Sciatic nerve (tissue), 2 donors: ENCODE data around the gene DBN1. TPM values are rescaled to one million over a fixed set of nuclear protein-coding genes. Genes with fewer than 3 reads are reported as not detected.

ENCODE experiments used
- ATAC-seq: fragments of 200-7000 bp; cut with Tn5 transposase; one replicate; pipeline ENCODE4 v1.9.1; 2020; ENCODE audit warnings: mild to moderate bottlenecking, moderate library complexity
- DNase-seq: peaks from one replicate; pipeline ENCODE4 v3.0.0-alpha.2; 2020; ENCODE audit warnings: low spot score
- intact Hi-C: fragments of 100-400 bp; cut with DNase I; formaldehyde crosslinking; loops from one replicate; pipeline ENCODE4 v1.14.2; 2022
- total RNA-seq: library from RNA; stranded (reverse); fragmentation: NEBNext Ultra II Directional; extraction: Animal tissue kit (Norgen Biotek cat#: 25700); gene quantifications from one replicate; pipeline ENCODE4 v1.2.1, GENCODE V29; 2021
- donor health status: DM: no; HTN: no; CAD: no.
- donor health status: DM: no; HTN: no; CAD: no.

Gene DBN1
- total RNA-seq, 1 donor from 2014 or later, result 63.5 TPM

DNA sequence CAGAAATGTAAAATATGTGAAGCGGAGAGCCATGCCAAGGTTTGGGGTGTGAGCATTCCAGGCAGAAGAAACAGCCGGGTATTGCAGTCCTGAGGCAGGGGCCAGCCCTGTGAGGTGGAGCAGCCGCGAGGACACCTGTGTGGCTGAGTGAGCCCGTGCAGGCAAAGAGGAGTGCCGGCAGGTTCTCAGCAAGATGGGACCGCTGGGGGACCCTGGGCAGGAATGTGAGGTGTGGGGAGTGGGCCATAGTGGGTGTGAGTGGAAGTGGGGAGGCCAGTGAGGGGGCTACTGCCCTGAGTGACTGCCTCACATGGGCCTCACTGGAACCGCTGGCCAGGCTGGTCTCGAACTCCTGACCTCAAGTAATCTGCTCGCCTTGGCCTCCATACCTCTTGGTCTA, 35.0 kb downstream of the DBN1 start:
- intact Hi-C loops, result no loop called here
- DNase-seq (no peak), ATAC-seq (no peak)

- ATAC-seq (no peak), DNase-seq (no peak)
- intact Hi-C loops, result no loop called here
These were observed 35.8 kb downstream of the DBN1 start for GRCh38 chr5:177437623-177438022.

GRCh38 chr5:177435847-177436536, 37.4 kb downstream of the DBN1 start:
- no peak for ATAC-seq
- intact Hi-C loops, result no loop called here
- no peak for DNase-seq

DNA sequence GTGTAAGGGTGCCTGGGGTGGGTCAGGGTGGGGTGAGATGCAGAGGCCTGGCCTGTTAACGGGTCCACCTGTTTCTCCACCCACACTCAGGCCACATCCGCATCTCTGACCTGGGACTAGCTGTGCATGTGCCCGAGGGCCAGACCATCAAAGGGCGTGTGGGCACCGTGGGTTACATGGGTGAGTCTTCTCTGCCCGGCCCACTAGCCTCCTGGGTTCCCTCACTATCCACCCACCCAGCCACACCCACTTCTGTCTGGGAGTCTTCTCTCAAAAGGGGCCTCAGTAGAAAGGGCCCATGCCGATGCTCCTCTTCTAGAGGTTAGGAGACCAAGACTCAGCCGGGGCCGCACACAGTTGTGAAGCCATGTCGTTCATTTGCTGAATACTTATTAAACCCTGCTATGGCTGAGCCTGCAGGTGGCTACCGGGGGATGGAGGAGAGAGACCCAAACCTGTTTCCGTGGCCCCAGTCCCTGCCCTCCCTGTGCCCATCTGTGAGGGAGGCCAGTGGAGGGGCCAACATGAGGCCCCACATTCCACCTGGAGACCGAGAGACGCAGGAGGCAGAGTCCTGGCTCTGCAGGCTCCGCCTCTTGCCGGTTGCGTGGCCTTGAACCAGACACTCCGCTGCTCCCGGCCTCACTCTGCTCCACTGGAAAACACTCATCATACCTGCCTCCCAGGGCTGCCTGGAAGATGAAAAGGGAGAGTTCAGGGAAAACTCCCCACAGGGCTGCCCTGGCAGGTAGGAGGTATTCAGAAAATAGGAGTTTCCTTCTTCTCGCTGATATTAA, 38.3 kb downstream of the DBN1 start:
- DNase-seq (no peak), ATAC-seq (no peak)
- intact Hi-C loops, result no loop called here

DNA sequence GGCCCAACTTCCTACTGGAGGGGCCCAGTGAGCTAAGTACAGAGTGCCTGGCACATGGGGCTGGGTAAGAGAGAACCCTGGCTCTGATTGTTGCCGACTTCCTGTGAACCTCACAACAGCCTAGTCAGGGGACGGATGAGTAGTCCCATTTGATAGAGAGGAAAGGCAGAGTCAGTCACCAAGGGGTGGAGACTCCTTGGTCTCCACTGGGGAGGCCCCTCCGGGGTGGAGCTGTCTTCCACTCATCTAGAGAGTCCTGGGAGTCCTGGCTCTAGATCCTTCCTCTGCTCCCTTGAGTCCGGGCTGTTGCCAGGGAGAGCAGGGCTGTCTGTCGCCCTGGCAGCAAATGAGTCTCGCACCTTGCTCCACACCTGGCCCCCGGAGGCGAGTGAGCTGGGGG, 39.0 kb downstream of the DBN1 start:
- intact Hi-C loops, result no loop called here
- ATAC-seq (no peak), DNase-seq (no peak)

- DNase-seq, result no peak
- ATAC-seq, result no peak
- intact Hi-C loops, result no loop called here
These were observed 39.7 kb downstream of the DBN1 start for GRCh38 chr5:177433658-177434217.

DNA sequence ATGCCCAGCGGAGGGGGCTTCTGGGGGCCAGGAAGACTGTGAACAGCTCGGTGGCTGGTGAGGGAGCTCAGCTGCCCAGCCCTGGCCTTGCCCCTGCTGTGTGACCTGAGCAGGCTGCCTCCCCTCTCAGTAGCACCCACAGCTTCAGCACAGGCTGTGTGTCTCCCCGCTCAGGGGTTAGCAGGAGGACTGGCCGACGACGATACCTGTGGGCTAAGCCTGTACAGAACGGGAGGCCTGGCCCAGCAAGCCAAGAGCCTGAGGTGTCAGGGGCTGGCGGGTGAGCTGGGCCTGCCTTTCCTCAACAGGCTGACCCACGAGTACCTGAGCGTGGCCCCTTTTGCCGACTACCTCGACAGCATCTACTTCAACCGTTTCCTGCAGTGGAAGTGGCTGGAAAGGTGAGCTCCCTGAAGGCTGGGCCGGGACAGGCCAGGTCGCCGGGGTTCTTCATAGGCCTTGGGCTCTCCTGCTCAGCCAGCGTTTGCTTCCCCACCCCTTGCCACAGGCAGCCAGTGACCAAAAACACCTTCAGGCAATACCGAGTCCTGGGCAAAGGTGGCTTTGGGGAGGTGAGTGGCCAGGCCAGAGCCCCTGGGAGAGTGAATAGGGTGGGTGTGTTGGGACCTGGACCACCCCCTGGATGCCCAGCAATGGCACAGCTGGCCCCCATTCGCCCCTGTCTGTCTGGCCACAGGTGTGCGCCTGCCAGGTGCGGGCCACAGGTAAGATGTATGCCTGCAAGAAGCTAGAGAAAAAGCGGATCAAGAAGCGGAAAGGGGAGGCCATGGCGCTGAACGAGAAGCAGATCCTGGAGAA, 40.4 kb downstream of the DBN1 start:
- intact Hi-C loops, result no loop called here
- DNase-seq (no peak), ATAC-seq (no peak)

DNA sequence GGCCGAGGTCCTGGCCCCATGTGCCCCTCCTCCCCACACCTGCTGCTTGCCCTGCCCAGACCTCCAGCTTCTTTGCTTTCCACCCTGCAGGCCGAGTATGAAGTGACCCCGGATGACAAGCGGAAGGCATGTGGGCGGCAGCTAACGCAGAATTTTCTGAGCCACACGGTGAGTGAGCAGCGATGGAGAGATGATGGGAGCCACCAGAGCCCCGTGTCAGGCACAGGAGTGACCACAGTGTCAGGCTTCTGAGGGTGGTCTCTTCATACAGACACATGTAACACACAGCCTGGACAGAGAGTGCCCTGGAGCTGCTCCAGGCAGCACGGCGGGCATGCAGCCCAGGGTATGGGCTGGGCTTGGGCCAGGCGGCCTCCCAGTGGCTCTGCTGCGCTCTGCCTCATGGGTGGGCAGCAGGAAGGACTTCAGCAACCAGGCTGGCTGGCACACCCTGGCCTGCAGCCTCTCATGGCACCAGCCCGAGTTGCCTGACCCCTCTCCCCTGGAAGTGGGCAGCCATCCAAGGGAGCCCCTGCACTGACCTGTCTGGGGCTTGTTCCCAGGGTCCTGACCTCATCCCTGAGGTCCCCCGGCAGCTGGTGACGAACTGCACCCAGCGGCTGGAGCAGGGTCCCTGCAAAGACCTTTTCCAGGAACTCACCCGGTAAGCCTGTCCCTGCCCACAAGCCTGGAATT, 41.1 kb downstream of the DBN1 start:
- intact Hi-C loops, result no loop called here
- DNase-seq (no peak), ATAC-seq (no peak)

DNA sequence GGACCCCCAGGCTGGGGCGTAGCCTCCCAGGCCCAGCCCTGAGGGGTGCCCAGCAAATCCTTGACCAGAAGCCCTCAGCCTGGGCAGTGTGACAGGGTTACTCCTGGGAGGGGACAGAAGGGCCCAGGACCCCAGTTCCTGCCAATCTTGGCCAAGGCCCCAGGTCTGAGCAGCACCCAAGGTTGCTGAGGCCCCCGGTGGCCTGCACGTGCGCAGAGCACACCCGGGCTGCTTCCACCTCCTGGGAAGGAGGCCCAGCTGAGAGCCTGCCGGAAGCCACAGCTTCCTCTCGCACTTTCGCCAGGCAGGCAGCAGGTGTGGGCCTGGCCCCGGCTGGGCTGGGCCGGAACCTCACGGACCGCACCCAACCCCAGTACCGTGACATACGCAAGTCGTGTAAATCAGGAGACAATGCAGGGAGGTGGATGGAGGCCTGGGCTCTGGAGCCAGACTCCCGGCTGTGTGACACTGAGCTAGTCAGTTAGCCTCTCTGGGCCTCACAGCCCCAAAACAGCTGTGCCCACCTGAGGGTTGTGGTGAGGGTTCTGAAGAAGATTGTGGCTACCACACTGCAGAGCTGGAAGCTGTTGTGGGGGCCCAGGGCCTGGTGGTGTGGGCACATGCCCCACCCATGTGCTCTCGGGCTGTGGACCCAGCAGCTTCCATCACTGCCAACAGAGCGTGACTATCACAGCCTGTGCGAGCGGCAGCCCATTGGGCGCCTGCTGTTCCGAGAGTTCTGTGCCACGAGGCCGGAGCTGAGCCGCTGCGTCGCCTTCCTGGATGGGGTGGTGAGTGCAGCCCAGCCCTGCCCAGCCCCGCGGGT, 41.9 kb downstream of the DBN1 start:
- ATAC-seq (no peak), DNase-seq (no peak)
- intact Hi-C loops, result no loop called here

GRCh38 chr5:177430972-177431316, 42.5 kb downstream of the DBN1 start:
- intact Hi-C loops, result no loop called here
- DNase-seq (no peak), ATAC-seq (no peak)

DNA sequence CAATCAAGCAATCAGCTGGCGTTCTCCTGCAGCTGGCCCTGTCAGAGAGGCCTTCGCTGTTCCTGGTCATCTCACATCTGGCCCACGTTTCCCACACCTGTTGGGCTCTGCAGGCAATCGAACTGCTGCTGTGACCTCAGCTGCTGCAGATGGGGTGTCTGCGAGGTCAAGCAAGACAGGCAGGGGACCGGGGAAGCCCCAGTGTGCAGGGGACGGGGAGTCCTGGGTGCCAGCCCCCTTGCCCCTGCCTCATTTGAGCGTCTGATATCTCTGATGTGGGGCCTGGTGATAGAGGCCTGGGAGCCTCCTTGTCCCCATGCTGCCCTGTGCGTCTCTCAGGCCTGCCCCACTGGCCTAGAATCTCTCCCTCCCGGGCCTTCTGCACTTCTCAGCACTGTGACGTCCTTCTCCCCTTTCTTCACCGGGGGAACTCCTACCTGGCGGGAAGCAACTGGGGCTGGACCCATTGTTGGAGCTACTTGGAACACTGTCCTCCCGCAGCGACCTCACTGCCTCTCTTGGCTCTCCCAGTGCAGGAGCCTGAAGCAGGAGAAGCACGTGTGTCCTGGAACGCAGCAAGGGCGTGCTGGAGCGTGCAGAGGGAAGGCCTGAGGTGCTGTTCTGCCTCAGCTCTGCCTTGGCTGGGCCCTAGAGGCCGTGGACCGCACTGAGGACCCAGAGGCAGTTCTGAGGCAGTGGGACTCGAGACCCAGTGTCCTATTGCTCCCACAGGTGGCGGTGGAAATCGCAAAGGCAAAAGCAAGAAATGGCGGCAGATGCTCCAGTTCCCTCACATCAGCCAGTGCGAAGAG, 43.1 kb downstream of the DBN1 start:
- DNase-seq, result no peak
- ATAC-seq, result no peak
- intact Hi-C loops, result no loop called here

DNA sequence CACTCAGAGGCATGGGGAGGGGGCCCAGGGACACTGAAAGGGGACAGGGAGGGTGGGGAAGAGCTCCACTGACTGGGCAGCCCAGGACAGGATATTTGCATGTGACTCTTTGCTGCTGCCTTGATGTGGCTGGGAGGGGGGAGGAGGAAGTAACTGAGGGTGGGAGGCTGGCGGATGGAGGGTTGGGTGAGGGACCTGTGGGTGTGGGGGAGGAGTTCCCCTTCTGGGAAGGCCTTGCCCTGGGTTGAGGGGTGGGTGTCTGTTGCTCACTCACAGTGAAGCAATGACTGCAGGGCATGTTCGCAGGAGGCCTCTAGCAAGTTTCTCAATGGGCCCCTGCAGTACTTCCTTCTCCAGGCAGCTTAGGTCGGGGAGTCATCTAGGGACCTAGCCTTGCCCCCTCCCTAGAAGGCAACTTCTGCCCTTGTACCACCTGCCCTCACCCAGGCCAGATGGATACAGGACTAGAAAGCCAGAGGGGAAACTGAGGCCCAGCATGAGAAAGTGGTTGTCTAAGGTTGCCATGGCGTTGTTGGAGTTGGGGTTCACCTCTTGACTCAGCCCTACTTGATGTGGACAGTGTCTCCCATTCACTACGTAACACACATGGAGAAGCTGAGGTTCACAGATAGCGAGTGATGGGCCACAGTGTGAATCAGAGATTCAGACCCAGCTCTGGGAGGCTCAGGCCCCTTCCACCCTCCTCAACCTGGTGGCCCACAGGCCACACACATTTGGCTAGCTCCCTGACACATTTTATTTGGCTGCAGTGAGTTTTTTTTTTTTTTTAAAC, 44.0 kb downstream of the DBN1 start:
- no peak for DNase-seq
- intact Hi-C loops, result no loop called here
- ATAC-seq, result no peak

- no peak for ATAC-seq
- intact Hi-C loops, result no loop called here
- DNase-seq, result no peak
These were observed 44.7 kb downstream of the DBN1 start for GRCh38 chr5:177428574-177429217.

DNA sequence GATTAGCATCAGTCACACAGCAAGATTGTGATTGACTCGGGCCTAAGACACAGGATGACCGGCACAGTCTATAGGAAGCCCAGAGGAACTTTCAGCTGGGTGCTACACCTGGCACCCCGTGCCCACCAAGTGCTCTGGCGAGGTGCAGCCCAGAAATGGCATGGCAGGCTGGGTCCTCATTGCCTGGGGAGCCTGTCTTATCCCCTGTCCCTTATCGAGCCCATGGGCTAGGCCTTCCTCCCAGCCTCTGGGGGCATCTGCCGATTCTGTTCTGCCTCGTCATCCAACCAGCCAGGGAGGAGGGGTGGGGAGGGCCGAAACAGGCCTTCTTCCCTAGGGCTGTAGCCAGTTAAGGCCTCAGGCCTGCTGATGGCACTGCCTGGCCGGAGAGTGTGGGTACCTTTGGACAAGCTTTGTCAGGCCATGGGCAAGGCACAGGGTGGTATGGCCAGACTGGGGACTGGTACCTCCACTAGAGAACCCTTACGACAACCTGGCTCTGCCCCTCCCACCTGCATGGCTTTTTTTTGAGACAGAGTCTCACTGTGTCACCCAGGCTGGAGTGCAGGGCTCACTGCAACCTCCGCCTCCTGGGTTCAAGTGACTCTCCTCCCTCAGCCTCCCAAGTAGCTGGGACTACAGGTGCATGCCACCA, 45.4 kb downstream of the DBN1 start:
- ATAC-seq (no peak), DNase-seq (no peak)
- intact Hi-C loops, result no loop called here

GRCh38 chr5:177427211-177427822, 46.1 kb downstream of the DBN1 start:
- DNase-seq (no peak), ATAC-seq (no peak)
- intact Hi-C loops, result no loop called here
